ENCODE data around the gene IRF2BP1. TPM values are rescaled to one million over a fixed set of nuclear protein-coding genes. Genes with fewer than 3 reads are reported as not detected.

IRF2BP1 gene
- total RNA-seq, 1 donor: 25.7 TPM

DNA sequence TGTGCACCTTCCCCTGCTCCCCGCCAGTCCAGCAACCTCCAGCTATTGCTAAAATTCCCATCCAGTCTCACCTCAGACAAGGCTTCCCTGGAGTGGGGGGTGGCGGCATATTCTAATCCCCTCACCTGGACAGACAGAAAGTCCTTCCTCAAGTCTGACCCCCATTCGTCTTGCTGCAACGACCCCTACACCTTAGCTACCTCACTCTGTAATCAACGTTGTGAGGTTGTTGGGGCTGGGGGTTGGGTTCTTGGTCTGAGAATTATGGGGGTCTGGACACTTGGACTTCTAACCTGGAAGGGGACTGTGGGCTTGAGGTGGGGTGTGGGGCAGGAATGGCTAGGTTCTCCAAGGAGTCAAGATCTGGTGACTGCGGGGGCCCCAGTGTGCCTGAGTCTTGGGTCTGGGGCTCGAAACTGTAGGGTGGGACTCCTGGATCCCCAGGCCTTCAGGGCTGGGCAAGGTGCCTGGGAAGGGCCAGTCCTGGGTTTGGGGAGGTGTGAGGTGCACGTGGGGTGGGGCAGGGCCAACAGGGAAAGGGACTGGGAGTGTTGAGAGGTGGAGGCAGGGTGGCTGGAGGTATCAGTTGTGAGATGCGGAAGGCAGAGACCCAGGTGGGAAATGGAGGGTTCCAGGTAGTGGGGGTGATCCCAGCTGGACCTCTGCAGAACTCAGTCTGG, 20.5 kb downstream of the IRF2BP1 start:
- TF ChIP-seq CTCF (IDR thresholded peaks at IDR 0.05; ENCODE audit: insufficient read depth, low read length): no peak
- DNase-seq (ENCODE audit: low read depth): no peak
- no peak overlapping the region for H3K4me3 ChIP-seq (ENCODE audit: low read depth, low read length)

DNA sequence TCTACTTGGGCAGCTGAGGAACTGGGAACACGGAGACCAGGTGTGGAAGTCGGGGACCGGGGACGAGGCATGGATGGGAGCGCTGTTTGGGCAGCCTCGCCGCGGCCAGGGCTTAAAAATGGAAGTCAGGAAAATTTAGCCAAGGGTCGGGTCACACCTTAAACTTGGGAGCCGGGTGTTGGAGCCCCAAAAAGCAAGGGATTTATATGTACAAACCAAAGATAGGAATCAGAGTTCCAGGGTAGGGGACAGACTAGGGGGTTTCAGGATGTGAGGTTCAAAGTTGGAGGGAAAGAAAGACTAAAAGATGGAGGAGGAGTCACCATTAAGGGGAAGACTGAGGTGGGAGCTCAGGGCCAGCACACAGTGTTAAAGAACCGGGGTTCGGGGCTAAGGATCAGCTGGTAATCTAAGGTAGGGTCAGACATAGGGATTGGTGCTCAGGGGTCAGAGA, 21.3 kb downstream of the IRF2BP1 start:
- H3K4me3 ChIP-seq (ENCODE audit: low read depth, low read length): no peak overlapping the region
- no peak for DNase-seq (ENCODE audit: low read depth)
- TF ChIP-seq CTCF (IDR thresholded peaks at IDR 0.05; ENCODE audit: insufficient read depth, low read length): no peak

- peak within 1 kb of the TSS; percentile 57 for H3K4me3 ChIP-seq (ENCODE audit: low read depth, low read length)
- TF ChIP-seq CTCF (IDR thresholded peaks at IDR 0.05; ENCODE audit: insufficient read depth, low read length): peak; percentile 31
- DNase-seq (ENCODE audit: low read depth): no peak
Measured at GRCh38 chr19:45863840-45864628, 21.9 kb downstream of the IRF2BP1 start, which contains the start of gene FOXA3. Gene FOXA3 (plus strand): TSS chr19:45864326. CDS start chr19:45864457, 131 bp downstream.

GRCh38 chr19:45863335-45863839, 22.6 kb downstream of the IRF2BP1 start:
- H3K4me3 ChIP-seq (ENCODE audit: low read depth, low read length): peak overlapping the region; percentile 57
- TF ChIP-seq CTCF (IDR thresholded peaks at IDR 0.05; ENCODE audit: insufficient read depth, low read length): no peak
- DNase-seq (ENCODE audit: low read depth): no peak

DNA sequence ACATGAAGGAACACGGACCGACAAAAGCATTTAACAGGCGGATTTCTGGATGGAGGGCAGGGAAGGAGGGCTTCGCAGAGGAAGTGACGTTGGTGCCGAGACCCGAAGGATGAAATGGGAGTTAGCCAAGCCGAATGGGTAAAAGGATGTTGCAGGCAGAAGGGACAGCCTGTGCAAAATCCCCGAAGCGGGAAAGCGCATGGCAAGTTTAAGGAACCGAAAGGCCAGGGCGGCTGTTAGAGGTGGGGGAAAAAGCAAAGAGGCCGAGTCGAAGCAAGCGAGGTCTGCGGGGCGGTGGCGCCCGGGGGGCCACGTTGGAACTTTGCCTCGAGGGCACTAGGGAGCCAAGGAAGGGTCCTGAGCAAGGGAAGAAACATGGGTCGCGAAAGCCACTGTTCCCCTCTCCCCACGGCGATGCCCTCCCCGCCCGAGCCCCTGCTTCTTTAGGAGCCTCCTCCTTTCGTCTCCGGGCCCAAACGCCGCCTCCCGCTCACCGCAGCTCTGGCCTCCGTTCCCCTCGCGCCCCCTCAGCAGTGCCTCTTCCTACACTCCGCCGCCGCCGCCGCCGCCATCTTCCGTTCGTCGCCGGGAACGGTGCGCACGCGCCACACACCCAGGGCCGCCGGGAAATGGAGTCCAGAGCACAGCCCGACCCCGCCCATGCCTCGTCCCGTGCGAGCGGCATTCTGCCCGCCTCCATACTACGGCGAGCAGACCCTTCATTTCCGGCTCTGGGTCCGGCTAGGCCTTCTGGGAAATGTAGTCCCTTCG, 23.2 kb downstream of the IRF2BP1 start, which contains the start of gene SYMPK:
Gene SYMPK (minus strand): TSS at position 584 of the 771 bp plus-strand sequence. CDS start 8,652 bp downstream, outside the sequence.
- peak; percentile 98 for DNase-seq (ENCODE audit: low read depth)
- H3K4me3 ChIP-seq (ENCODE audit: low read depth, low read length): peak within 1 kb of the TSS; percentile 96
- TF ChIP-seq CTCF (IDR thresholded peaks at IDR 0.05; ENCODE audit: insufficient read depth, low read length): no peak

- no peak for TF ChIP-seq CTCF (IDR thresholded peaks at IDR 0.05; ENCODE audit: insufficient read depth, low read length)
- peak overlapping the region; percentile 96 for H3K4me3 ChIP-seq (ENCODE audit: low read depth, low read length)
- DNase-seq (ENCODE audit: low read depth): no peak
Measured at GRCh38 chr19:45862271-45862563, 23.7 kb downstream of the IRF2BP1 start.

All from fibroblast of the aortic adventitia (primary cell).